H1 (cell line): ENCODE measurements around the gene PLCXD1. TPM values are rescaled to one million over a fixed set of nuclear protein-coding genes. Genes with fewer than 3 reads are reported as not detected.

Experiments
- HDAC6 ChIP-seq: IDR thresholded peaks from one replicate; pipeline ENCODE4 v1.7.1; 2012; ENCODE audit warnings: low read depth, mild to moderate bottlenecking, inconsistent platforms, low read length, moderate library complexity
- SAP30 ChIP-seq: fragments of 300-600 bp; sonication (generic); IDR thresholded peaks from 2 replicates; pipeline ENCODE4 v1.7.1; 2012; ENCODE audit warnings: low read length, moderate library complexity, mild to moderate bottlenecking, inconsistent platforms; ENCODE audit not compliant: insufficient read depth, insufficient replicate concordance
- polyA plus RNA-seq, 7 experiments: library from polyadenylated mRNA; depleted of rRNA in 3 of 7; stranded (reverse) in 5 of 7; unstranded in 2 of 7; fragments of >200 nt in 5 of 7; fragments of 200-250 nt in 2 of 7; gene quantifications; 1 replicate in 5 of 7; 2 replicates in 1 of 7; 4 replicates in 1 of 7; pipeline versions ENCODE4 v1.2.1 to v1.2.3, GENCODE V29; 2011 to 2013; ENCODE audit warnings: missing spikeins in 2 of 7, mixed read lengths in 2 of 7
- total RNA-seq: library from RNA; stranded (reverse); fragmentation: NEBNext Ultra II Directional; extraction: Animal tissue kit (Norgen Biotek cat#: 25700); gene quantifications from 2 replicates; pipeline ENCODE4 v1.2.1, GENCODE V29; 2021

PLCXD1 gene
- total and polyA plus RNA-seq, 2 of the 8 experiments (the other 6 are each of a cell fraction or from before 2014, with no cell fraction given), result 93.6 to 124 TPM

DNA sequence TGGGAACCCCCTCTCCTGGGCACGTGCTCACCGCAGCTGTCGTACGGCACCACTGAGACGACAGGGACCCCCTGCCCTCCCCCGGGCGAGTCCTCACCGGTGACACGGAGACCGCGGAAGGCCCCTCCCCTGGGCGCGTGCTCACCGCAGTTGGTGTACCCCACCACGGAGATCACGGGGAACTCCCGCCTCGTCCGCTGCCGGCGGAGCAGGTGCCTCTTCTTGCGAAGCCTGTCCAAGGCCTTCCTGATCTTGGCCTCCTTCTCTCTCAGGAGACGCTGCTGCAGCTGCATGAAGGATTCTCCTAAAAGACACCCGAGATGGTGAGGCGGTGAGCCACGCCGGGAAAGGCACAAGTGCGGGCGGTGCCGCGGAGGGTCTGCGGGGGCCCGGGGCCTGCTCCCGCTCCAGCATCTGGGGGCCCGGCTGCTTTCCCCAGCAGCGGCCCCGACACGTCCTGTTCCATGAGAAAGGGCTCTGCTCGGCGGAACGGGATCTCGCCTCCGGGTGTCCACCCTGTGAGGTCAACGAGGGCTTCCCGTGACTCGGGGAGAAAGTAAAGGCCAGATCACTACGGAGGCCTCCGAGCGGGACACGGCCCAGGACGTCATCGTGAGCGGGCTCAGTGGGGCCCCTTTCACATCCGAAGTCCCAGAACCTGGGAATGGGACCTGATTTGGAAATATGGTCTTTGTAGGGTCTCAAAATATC is 31.6 kb downstream of the PLCXD1 start (continued):
- TF ChIP-seq HDAC6, result no peak
- no peak for TF ChIP-seq SAP30
- TF ChIP-seq, all 59 proteins: peak for 0
